ENCODE results near the gene MATR3. TPM values are rescaled to one million over a fixed set of nuclear protein-coding genes. Genes with fewer than 3 reads are reported as not detected.

MATR3 gene
- total and polyA plus RNA-seq, 2 of the 4 experiments (the other 2 are of a cell fraction), result 81.4 to 367 TPM

DNA sequence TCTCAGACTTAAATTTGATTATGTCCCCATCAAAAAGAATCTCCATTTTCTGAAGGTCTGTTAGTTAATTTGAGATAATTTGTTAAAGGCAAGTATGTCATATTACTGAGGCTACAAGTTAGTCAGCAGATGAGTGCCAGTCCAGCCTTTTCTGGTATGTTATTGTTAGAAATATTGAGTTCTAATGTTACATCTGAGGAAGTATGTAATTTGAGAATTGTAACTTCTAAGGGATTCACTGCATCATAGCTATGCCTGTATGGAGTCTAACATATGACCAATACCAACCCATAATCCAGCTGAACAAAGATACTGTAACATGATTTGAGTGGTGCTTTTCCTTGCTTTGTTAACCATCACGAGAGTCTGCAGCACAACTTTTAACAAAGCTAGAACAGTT lies 75.6 kb downstream of the MATR3 start:
- no peaks in the 10 kb centered on the region for H3K9me3 ChIP-seq (ENCODE audit: control insufficient read depth, insufficient read depth, low read length)
- no peak overlapping the region for H2AK9ac ChIP-seq (replicated peaks; ENCODE audit: low read depth, low read length, poor library complexity)
- H3K4me3 ChIP-seq (ENCODE audit: insufficient read depth, low read depth, low read length), result no peak overlapping the region
- no peak overlapping the region for H2BK120ac ChIP-seq (ENCODE audit: low read depth, low read length)
- H3K9me1 ChIP-seq (ENCODE audit: insufficient read depth, low read length), result peaks cover 18% of the 10 kb centered on the region
- no peak overlapping the region for H3K27ac ChIP-seq (ENCODE audit: insufficient read depth, low read length)
- H2AK5ac ChIP-seq (ENCODE audit: low read depth, low read length), result no peak overlapping the region
- no peak overlapping the region for H2AFZ ChIP-seq (replicated peaks; ENCODE audit: low read length, poor library complexity)
- POLR2A ChIA-PET (ENCODE audit: unreplicated experiment), result no interaction called here
- H4K20me1 ChIP-seq (ENCODE audit: insufficient read depth, low read length), result peaks cover 28% of the 10 kb centered on the region; the same call in 1 of the 2 replicates
- no peak overlapping the region for H4K91ac ChIP-seq (ENCODE audit: insufficient read depth, low read depth, low read length)
- H3K4me1 ChIP-seq (ENCODE audit: control insufficient read depth, insufficient read depth, low read length), result peaks cover 11% of the 10 kb centered on the region
- H2BK15ac ChIP-seq (ENCODE audit: low read depth, low read length), result no peak overlapping the region
- WGBS, 2 experiments (ENCODE audit: extremely low coverage in 2 of 2, insufficient read length in 1 of 2), result no CpG with 5 or more reads among the region's 1 CpG
- CTCF ChIA-PET, result no interaction called here
- H4K8ac ChIP-seq (ENCODE audit: low read depth in 2 of 2, low read length in 2 of 2), result no peak overlapping the region
- TF ChIP-seq CEBPB (IDR thresholded peaks at IDR 0.05; ENCODE audit: low read depth, low read length), result 0 out of 2 replicates have a peak, but pooled peaks have one; percentile 3
- TF ChIP-seq CHD1 (IDR thresholded peaks at IDR 0.05; ENCODE audit: low read depth, low read length), result no peak
- peak overlapping the region; percentile 85 for H2BK5ac ChIP-seq (ENCODE audit: low read depth, low read length, poor library complexity, severe bottlenecking)
- H3K56ac ChIP-seq (ENCODE audit: extremely low read depth, insufficient read depth, low read length), result no peak overlapping the region
- H3K79me1 ChIP-seq (ENCODE audit: low read depth in 1 of 2, low read length in 2 of 2), result peaks cover 13 to 49% of the 10 kb centered on the region in 2 experiments
- H3K27me3 ChIP-seq (ENCODE audit: control insufficient read depth, insufficient read depth, low read length), result no peaks in the 10 kb centered on the region
- H3K4ac ChIP-seq (ENCODE audit: low read depth, low read length), result no peak overlapping the region
- 0 out of 2 replicates have a peak overlapping the region, but pooled peaks have one; percentile 46 for H3K14ac ChIP-seq (replicated peaks; ENCODE audit: low read depth, low read length)
- ATAC-seq (ENCODE audit: low read depth) (peak; percentile 93), DNase-seq (peak; percentile 92)
- H3K36me3 ChIP-seq (ENCODE audit: control insufficient read depth, insufficient read depth, low read length), result peaks cover 41% of the 10 kb centered on the region
- H3K9ac ChIP-seq (ENCODE audit: low read depth, low read length), result no peak overlapping the region
- no peak overlapping the region for H3K18ac ChIP-seq (ENCODE audit: low read depth, low read length)
- H3K4me2 ChIP-seq (ENCODE audit: low read depth, low read length), result peak overlapping the region; percentile 48; the same call in 1 of the 2 replicates
- no peak overlapping the region for H4K5ac ChIP-seq (ENCODE audit: low read depth, low read length)
- BruUV-seq (replicated peaks), result TSS peak; percentile 86
- in situ Hi-C loops (cut with MboI; ENCODE audit: low sequenced_read_pairs) (no loop called here), intact Hi-C loops (cut with micrococcal nuclease) (no loop called here), dilution Hi-C loops (cut with HindIII; ENCODE audit: low sequenced_read_pairs, unreplicated experiment) (no loop called here)
- no peak overlapping the region for H3K23ac ChIP-seq (ENCODE audit: low read depth, low read length)
- no peak overlapping the region for H2BK20ac ChIP-seq (ENCODE audit: low read depth, low read length)

All from IMR-90 (cell line).